Measurements from ENCODE around the gene ELOF1. TPM values are rescaled to one million over a fixed set of nuclear protein-coding genes. Genes with fewer than 3 reads are reported as not detected.
A peak's percentile ranks its signal among the peaks of the same experiment; 100 is the strongest.
"Not testable (repeated sequence)": the region's sequence is repeated elsewhere in the genome, so short reads cannot be mapped to it uniquely, and the experiment has no call there.

Gene ELOF1
- 10 to 100 TPM; 41.3 to 45.7 TPM for total RNA-seq

DNA sequence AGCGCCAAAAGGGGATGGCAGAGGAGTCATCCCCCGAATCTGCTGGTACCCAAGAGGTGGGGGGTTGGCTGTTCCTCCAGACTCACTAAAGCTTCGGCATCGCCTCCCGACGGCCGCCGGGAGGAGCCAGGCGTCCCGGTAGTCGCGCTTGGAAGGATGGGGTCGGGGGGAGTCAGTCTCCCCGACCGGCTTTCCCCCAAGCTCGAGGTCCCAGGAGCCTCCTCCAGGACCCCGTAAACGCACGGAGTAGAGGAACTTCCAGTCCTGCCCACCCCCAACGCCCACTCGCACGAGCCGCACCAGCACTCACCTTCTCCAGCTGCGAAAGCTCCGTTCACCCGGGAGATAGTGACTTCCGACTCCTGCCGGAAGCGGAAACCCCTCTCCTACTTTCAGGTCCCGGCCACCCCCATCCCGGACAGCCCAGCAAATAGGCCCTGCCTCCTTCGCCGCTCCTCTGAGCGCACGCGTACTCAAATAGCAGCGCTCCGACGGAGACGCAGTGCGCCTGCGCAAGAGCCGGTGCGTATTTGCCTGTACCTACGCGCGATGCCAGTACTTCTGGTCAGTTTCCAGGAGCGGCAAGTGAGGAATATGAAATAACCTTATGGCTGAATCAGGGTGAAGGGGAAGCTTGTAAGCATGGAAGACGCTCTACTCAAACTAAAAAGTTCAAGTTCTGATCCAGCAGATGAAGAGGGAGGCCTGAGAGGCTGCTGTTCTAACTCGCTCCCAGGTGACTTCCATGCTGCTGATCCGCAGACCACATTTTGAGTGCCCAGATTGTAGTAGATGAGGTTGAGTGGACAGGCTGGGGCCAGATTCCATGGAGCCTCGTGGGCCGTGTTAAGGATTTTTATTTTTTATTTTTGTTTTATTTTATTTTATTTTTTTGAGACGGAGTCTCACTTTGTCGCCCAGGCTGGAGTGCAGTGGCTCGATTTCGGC lies at the start of gene ELOF1:
TSS of gene ELOF1 (minus strand) at position 350 of the 948 bp plus-strand sequence. CDS start 4,883 bp downstream, outside the sequence.
- Mint-ChIP-seq H3K4me3 (peak within 1 kb of the TSS; percentile 91), H3K9me3 (no peaks in the 10 kb centered on the region), H3K4me1 (ENCODE audit: low read depth) (peaks cover 41% of the 10 kb centered on the region), H3K27me3 (no peaks in the 10 kb centered on the region), H3K27ac (peak within 1 kb of the TSS; percentile 93), H3K36me3 (ENCODE audit: low read depth) (peaks cover 14% of the 10 kb centered on the region)
- ChIA-PET POLR2A (interaction anchor here (0.6 to 2.1 kb wide), 21 partner anchors 8 to 281 kb away, joined by 3 to 17 read pairs (median 4); partner anchors contain the start of genes ACP5, ZNF627 and ZNF823), CTCF (interaction anchor here (1.0 to 4.4 kb wide), 14 partner anchors 10 to 183 kb away, joined by 3 to 39 read pairs (median 6); partner anchors contain the start of gene ECSIT)
- TF ChIP-seq CTCF (IDR thresholded peaks at IDR 0.05), result no peak
- ATAC-seq (peak; percentile 96), DNase-seq (peak; percentile 99)
- intact Hi-C loops (cut with micrococcal nuclease), result no loop called here

GRCh38 chr19:11606484-11606883 lies 47.5 kb upstream of the ELOF1 start:
- CTCF ChIA-PET, result no interaction called here
- POLR2A ChIA-PET, result no interaction called here
- H3K27ac Mint-ChIP-seq, result no peak overlapping the region
- no peak for TF ChIP-seq CTCF (IDR thresholded peaks at IDR 0.05)
- intact Hi-C loops (cut with micrococcal nuclease), result no loop called here
- H3K36me3 Mint-ChIP-seq (ENCODE audit: low read depth), result peaks cover 38% of the 10 kb centered on the region
- H3K27me3 Mint-ChIP-seq, result no peaks in the 10 kb centered on the region
- H3K4me1 Mint-ChIP-seq (ENCODE audit: low read depth), result peaks cover 7% of the 10 kb centered on the region
- DNase-seq (no peak), ATAC-seq (no peak)
- H3K4me3 Mint-ChIP-seq, result no peak overlapping the region
- peaks cover 19% of the 10 kb centered on the region for H3K9me3 Mint-ChIP-seq

- ATAC-seq, H3K27ac Mint-ChIP-seq, H3K9me3 Mint-ChIP-seq, H3K4me3 Mint-ChIP-seq, H3K27me3 Mint-ChIP-seq: not testable (repeated sequence)
- intact Hi-C loops (cut with micrococcal nuclease), result loop anchor here (5.0 kb wide), 1 partner anchor 72 kb away; the partner anchor contains the start of gene ECSIT
- ChIA-PET POLR2A (interaction anchor here (0.8 kb wide), 1 partner anchor 58 kb away, joined by 3 read pairs; no protein-coding TSS in a partner anchor), CTCF (interaction anchor here (1.0 kb wide), 1 partner anchor 12 kb away, joined by 3 read pairs; no protein-coding TSS in a partner anchor)
- Mint-ChIP-seq H3K36me3 (ENCODE audit: low read depth) (peaks cover 29% of the 10 kb centered on the region), H3K4me1 (ENCODE audit: low read depth) (peaks cover 30% of the 10 kb centered on the region)
- peak; percentile 28 for DNase-seq
Observed at GRCh38 chr19:11599704-11600103, 40.7 kb upstream of the ELOF1 start.

GRCh38 chr19:11598746-11599145 lies 39.7 kb upstream of the ELOF1 start:
- ChIA-PET CTCF (interaction anchor here (1.0 kb wide), 1 partner anchor 11 kb away, joined by 3 read pairs; no protein-coding TSS in a partner anchor), POLR2A (interaction anchor here (0.6 to 0.8 kb wide), 2 partner anchors 38 to 59 kb away, joined by 3 read pairs; no protein-coding TSS in a partner anchor)
- intact Hi-C loops (cut with micrococcal nuclease), result loop anchor here (5.0 kb wide), 1 partner anchor 71 kb away; the partner anchor contains the start of gene ECSIT
- Mint-ChIP-seq H3K9me3 (no peaks in the 10 kb centered on the region), H3K4me1 (ENCODE audit: low read depth) (peaks cover 30% of the 10 kb centered on the region), H3K27ac (no peak overlapping the region), H3K4me3 (peak overlapping the region; percentile 88), H3K36me3 (ENCODE audit: low read depth) (peaks cover 19% of the 10 kb centered on the region), H3K27me3 (no peaks in the 10 kb centered on the region)
- no peak for DNase-seq
- TF ChIP-seq CTCF (IDR thresholded peaks at IDR 0.05), result no peak
- no peak for ATAC-seq

DNA sequence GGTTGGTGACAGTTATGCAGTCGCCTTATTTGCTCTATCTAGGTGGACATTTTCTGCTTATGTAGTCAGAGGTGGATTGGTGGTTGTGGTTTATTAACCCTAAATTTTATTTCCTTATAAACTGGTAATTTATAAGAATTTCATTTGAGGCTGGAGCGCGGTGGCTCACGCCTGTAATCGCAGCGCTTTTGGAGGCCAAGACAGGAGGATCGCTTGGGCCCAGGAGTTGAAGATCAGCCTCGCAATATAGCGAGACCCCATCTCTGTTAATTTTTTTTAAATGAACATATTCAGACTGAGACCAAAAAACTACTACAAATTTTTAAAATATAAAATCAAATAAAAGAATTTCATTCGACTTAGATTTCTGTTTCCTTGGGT lies 39.1 kb upstream of the ELOF1 start:
- no peak for ATAC-seq
- Mint-ChIP-seq H3K27ac (peak overlapping the region; percentile 80), H3K9me3 (no peaks in the 10 kb centered on the region), H3K36me3 (ENCODE audit: low read depth) (peaks cover 18% of the 10 kb centered on the region), H3K4me1 (ENCODE audit: low read depth) (peaks cover 30% of the 10 kb centered on the region), H3K4me3 (peak overlapping the region; percentile 88), H3K27me3 (no peaks in the 10 kb centered on the region)
- CTCF ChIA-PET, result interaction anchor here (0.9 kb wide), 1 partner anchor 62 kb away, joined by 3 read pairs; no protein-coding TSS in a partner anchor
- TF ChIP-seq CTCF (IDR thresholded peaks at IDR 0.05), result no peak
- no peak for DNase-seq
- intact Hi-C loops (cut with micrococcal nuclease), result loop anchor here (5.0 kb wide), 1 partner anchor 71 kb away; the partner anchor contains the start of gene ECSIT
- POLR2A ChIA-PET, result interaction anchor here (0.5 to 1.2 kb wide), 5 partner anchors 16 to 70 kb away, joined by 3 to 6 read pairs (median 3); no protein-coding TSS in a partner anchor
